Breast epithelium (tissue), 4 donors: Measurements from ENCODE around the gene PDE4D. TPM values are rescaled to one million over a fixed set of nuclear protein-coding genes. Genes with fewer than 3 reads are reported as not detected.
"Not testable (repeated sequence)": the region's sequence is repeated elsewhere in the genome, so short reads cannot be mapped to it uniquely, and the experiment has no call there.

Experiments
- DNase-seq, 2 donors: peaks; one replicate each; pipeline ENCODE4 v3.0.0-alpha.2; 2019; ENCODE audit warnings: low spot score in 2 of 2
- H3K27ac ChIP-seq, 2 donors: fragments of 200-600 bp; sonication (generic) in 1 of 2; one replicate each; pipeline ENCODE4 v1.5.1; 2016 to 2019; ENCODE audit warnings: mild to moderate bottlenecking in 1 of 2
- H3K27me3 ChIP-seq, 2 donors: fragments of 200-600 bp; sonication (generic) in 1 of 2; one replicate each; pipeline versions ENCODE4 v1.5.1 to v1.6.0; 2017 to 2019; ENCODE audit warnings: control low read depth in 1 of 2, mild to moderate bottlenecking in 1 of 2
- H3K36me3 ChIP-seq: fragments of 200-600 bp; one replicate; pipeline ENCODE4 v1.5.1; 2019
- H3K4me1 ChIP-seq, 2 donors: fragments of 200-600 bp; sonication (generic); one replicate each; pipeline ENCODE4 v1.5.1; 2016 to 2019; ENCODE audit warnings: control low read depth in 1 of 2
- H3K4me3 ChIP-seq, 3 donors: fragments of 200-600 bp; sonication (generic); 1 replicate in 2 of 3; 2 replicates in 1 of 3; pipeline ENCODE4 v1.5.1; 2016 to 2019; ENCODE audit warnings: mild to moderate bottlenecking in 3 of 3, moderate library complexity in 2 of 3
- H3K9me3 ChIP-seq, 2 donors: fragments of 200-600 bp; sonication (generic) in 1 of 2; one replicate each; pipeline ENCODE4 v1.5.1; 2016 to 2019; ENCODE audit warnings: control low read depth in 1 of 2
- POLR2A ChIP-seq: fragments of 450-650 bp; IDR thresholded peaks from one replicate; pipeline ENCODE4 v1.6.1; 2016; ENCODE audit warnings: antibody characterized with exemption, mild to moderate bottlenecking, moderate library complexity
- POLR2AphosphoS5 ChIP-seq, 3 donors: sonication (generic); formaldehyde crosslinking; IDR thresholded peaks; one replicate each; pipeline ENCODE4 v1.6.1; 2017; ENCODE audit warnings: antibody characterized with exemption in 3 of 3
- intact Hi-C: fragments of 100-400 bp; cut with DNase I; formaldehyde crosslinking; loops from one replicate; pipeline ENCODE4 v1.15.1; 2023; ENCODE audit warnings: low total_unique reads
- total RNA-seq, 3 donors: library from RNA; depleted of rRNA; stranded (reverse); fragments of >200 nt; gene quantifications; one replicate each; pipeline ENCODE4 v1.1.0, GENCODE V29; 2016
- TF ChIP-seq, protein P1 (sequence below), 3 donors: fragments of 450-650 bp; IDR thresholded peaks; one replicate each; pipeline ENCODE4 v1.5.1; 2016 to 2017; ENCODE audit warnings: antibody characterized with exemption in 3 of 3, mild to moderate bottlenecking in 3 of 3, moderate library complexity in 3 of 3

The PDE4D gene
- total RNA-seq, 3 donors from 2014 or later, result 14.4 to 37.4 (median 28.2) TPM

DNA sequence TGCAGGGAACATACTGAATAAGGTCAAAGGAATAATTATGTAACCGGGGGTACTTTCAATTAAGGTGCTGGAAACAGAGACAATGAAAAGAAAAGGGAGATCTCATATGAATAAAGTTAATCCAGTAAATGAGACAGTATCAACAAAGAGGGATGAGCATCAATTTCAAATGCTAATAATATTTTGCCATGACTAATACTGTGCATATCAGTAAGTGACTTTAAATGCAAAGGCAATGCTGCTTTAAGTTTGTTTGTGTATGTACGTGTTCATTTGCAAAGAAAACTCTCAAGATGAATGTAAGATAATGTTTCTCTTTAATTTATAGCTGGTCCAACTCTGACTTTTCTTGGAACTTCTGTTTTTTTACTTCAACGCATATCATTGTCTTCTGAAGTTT is 139.9 kb downstream of the PDE4D start:
- TF ChIP-seq, protein P1, sequence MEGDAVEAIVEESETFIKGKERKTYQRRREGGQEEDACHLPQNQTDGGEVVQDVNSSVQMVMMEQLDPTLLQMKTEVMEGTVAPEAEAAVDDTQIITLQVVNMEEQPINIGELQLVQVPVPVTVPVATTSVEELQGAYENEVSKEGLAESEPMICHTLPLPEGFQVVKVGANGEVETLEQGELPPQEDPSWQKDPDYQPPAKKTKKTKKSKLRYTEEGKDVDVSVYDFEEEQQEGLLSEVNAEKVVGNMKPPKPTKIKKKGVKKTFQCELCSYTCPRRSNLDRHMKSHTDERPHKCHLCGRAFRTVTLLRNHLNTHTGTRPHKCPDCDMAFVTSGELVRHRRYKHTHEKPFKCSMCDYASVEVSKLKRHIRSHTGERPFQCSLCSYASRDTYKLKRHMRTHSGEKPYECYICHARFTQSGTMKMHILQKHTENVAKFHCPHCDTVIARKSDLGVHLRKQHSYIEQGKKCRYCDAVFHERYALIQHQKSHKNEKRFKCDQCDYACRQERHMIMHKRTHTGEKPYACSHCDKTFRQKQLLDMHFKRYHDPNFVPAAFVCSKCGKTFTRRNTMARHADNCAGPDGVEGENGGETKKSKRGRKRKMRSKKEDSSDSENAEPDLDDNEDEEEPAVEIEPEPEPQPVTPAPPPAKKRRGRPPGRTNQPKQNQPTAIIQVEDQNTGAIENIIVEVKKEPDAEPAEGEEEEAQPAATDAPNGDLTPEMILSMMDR (IDR thresholded peaks at IDR 0.05), result no peak
- TF ChIP-seq POLR2A, result no peak
- no peak for TF ChIP-seq POLR2AphosphoS5 (IDR thresholded peaks at IDR 0.05)
- DNase-seq, result no peak
- H3K9me3 ChIP-seq, result no peaks in the 10 kb centered on the region
- no peak overlapping the region for H3K27ac ChIP-seq
- H3K4me1 ChIP-seq, result no peaks in the 10 kb centered on the region
- no peaks in the 10 kb centered on the region for H3K36me3 ChIP-seq
- no peak overlapping the region for H3K4me3 ChIP-seq
- intact Hi-C loops, result no loop called here
- H3K27me3 ChIP-seq, result no peaks in the 10 kb centered on the region

DNA sequence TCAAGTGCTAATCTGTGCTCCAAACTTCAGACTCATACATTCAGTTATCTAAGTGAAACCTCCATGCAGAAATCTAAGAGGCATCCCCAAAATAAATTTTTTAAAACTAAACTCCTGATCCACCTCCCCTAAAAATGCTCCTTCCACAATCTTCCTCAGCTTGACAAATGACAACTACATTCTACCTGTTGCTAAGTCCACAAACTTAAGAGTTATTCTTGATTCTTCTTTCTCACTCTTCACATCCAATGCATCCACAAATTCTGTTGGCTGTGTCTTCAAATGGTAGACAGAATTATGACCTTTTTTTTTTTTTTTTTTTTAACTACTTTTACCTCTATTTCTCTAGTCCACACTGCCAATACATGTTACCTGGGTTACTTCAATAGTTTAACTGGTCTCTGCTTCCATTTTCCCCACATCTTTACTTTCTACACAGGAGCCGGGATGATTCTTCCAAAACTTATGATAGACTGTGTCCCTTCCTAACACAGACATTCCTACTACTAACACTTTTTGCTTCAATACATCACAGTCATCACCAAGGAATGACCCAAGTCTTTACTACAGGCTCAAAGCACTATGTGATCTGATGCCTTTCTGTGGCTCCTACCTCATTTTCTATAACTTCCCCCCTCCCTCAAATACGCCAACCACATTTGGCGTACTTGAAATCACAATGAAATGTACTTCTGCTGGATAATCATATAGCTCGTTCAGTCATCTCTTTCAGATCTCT is 143.6 kb downstream of the PDE4D start:
- no peak for TF ChIP-seq POLR2AphosphoS5 (IDR thresholded peaks at IDR 0.05)
- TF ChIP-seq, protein P1 (IDR thresholded peaks at IDR 0.05), result no peak
- no peak for TF ChIP-seq POLR2A
- Histone ChIP-seq H3K27me3 (no peaks in the 10 kb centered on the region), H3K36me3 (no peaks in the 10 kb centered on the region), H3K27ac (no peak overlapping the region), H3K4me3 (no peak overlapping the region), H3K4me1 (no peaks in the 10 kb centered on the region), H3K9me3 (no peaks in the 10 kb centered on the region)
- intact Hi-C loops, result no loop called here
- DNase-seq, result no peak

DNA sequence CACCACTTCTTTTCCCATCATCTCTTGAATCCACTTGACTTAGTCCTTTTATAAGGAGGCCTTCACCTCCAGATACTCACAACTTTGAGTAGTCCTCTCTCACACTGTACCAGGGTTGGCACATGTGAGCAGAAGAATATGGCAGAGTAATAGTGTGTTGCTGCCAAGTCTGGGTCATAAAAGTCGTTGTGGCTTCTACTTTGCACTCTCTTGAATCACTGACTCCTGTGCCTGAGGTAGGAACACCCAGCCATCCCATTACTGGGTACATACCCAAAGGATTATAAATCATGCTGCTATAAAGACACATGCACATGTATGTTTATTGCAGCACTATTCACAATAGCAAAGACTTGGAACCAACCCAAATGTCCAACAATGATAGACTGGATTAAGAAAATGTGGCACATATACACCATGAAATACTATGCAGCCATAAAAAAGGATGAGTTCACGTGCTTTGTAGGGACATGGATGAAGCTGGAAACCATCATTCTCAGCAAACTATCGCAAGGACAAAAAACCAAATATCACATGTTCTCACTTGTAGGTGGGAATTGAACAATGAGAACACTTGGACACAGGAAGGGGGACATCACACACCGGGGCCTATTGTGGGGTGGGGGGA is 145.4 kb downstream of the PDE4D start:
- H3K9me3 ChIP-seq, H3K36me3 ChIP-seq, intact Hi-C loops, DNase-seq, H3K4me1 ChIP-seq, H3K27me3 ChIP-seq, H3K4me3 ChIP-seq, H3K27ac ChIP-seq: not testable (repeated sequence)

DNA sequence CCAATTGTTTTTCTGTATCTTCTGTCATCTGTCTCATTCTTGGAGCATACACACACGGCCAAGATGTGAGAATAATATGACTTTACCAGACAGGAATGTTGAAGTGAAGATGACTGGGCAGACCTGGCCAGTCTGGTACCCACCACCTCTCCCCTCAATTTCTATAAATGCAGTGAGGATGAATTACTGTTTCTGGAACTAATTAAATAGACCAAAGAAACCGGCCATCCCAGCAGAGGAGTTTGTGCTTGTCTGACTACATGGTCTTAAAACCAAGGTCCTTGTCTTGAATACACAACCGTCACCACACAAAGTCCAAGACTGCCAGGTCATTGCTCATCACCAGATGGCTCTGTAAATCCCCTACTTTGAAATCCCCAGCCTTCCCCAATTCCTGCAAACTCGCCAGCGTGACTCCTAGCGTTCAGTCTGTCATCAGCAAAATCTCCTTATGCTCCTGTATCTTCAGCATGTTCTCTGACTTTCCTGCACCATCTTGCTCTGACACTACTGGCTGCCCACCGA is 147.2 kb downstream of the PDE4D start:
- no peaks in the 10 kb centered on the region for H3K36me3 ChIP-seq
- DNase-seq, result no peak
- no peak for TF ChIP-seq POLR2A
- H3K4me1 ChIP-seq, result no peaks in the 10 kb centered on the region
- no peaks in the 10 kb centered on the region for H3K27me3 ChIP-seq
- H3K4me3 ChIP-seq, result no peak overlapping the region
- intact Hi-C loops, result no loop called here
- no peaks in the 10 kb centered on the region for H3K9me3 ChIP-seq
- no peak overlapping the region for H3K27ac ChIP-seq

DNA sequence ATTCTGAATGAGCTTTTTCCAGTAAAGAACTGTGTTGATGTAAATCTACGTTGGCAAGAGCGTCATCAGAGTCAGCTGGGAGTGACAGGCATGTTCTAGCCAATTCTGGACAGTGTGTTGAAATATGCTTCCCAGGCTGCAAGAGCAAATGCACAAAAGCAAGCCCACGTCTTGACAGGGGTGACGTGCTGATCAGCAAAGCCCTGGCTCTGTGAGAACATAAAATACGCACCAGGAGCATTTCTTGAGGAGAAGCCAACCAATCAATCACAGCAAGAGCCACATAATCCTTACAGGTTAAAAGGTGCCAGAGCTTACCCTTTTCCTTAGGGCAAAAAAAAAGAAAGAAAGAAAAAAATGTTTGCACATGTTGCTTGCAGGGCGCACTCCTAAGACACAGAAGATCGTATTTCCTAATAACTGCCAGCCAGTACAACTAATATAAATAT is 148.1 kb downstream of the PDE4D start:
- intact Hi-C loops, result no loop called here
- Histone ChIP-seq H3K4me1 (no peaks in the 10 kb centered on the region), H3K4me3 (no peak overlapping the region), H3K36me3 (no peaks in the 10 kb centered on the region), H3K27ac (no peak overlapping the region), H3K9me3 (no peaks in the 10 kb centered on the region), H3K27me3 (no peaks in the 10 kb centered on the region)
- no peak for DNase-seq
- no peak for TF ChIP-seq POLR2A
- TF ChIP-seq, protein P1 (IDR thresholded peaks at IDR 0.05), result no peak

DNA sequence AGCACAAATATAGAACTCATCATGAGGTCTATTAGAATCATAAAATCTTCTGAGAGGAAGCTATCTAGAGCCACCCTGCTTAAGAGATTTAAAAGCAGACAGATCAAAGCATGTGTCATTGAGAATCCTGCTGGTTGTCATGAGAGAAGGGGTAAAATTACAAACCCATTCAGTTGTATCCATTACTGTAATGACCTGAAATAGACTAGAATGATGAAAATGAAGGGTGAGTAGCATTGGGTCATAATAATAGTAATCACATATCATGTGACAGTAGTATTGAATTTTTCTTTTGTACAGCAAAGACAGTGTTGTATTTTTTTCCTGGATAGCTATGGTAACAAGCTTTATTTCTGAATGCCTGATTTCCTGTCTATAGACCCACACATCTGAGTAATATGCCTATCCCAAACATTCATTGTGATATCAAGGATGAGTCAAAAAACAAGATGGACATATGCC is 149.0 kb downstream of the PDE4D start:
- no peak for DNase-seq
- H3K36me3 ChIP-seq, result no peaks in the 10 kb centered on the region
- TF ChIP-seq POLR2A, result no peak
- TF ChIP-seq POLR2AphosphoS5 (IDR thresholded peaks at IDR 0.05), result no peak
- TF ChIP-seq, protein P1 (IDR thresholded peaks at IDR 0.05), result no peak
- H3K4me3 ChIP-seq, result no peak overlapping the region
- no peak overlapping the region for H3K27ac ChIP-seq
- intact Hi-C loops, result no loop called here
- no peaks in the 10 kb centered on the region for H3K9me3 ChIP-seq
- H3K4me1 ChIP-seq, result no peaks in the 10 kb centered on the region
- no peaks in the 10 kb centered on the region for H3K27me3 ChIP-seq
